GM12878 (cell line): Measurements from ENCODE around the gene RBMS1. TPM values are rescaled to one million over a fixed set of nuclear protein-coding genes. Genes with fewer than 3 reads are reported as not detected.

ENCODE experiments used
- CBX3 ChIP-seq: fragments of 200-600 bp; sonication (generic); IDR thresholded peaks from 2 replicates; pipeline ENCODE4 v1.6.1; 2016; ENCODE audit warnings: low read depth, borderline replicate concordance
- CHD2 ChIP-seq: IDR thresholded peaks from 2 replicates; pipeline ENCODE4 v1.6.1; 2011; ENCODE audit warnings: low read depth, low read length, improper control_type of control experiment, borderline replicate concordance
- E2F4 ChIP-seq: IDR thresholded peaks from 2 replicates; pipeline ENCODE4 v1.6.1; 2012; ENCODE audit warnings: low read depth, low read length, improper control_type of control experiment
- GATAD2B ChIP-seq: fragments of 450-650 bp; conservative IDR thresholded peaks from 2 replicates; pipeline ENCODE4 v1.6.1; 2017; ENCODE audit warnings: low read depth, mild to moderate bottlenecking, moderate library complexity
- MAX ChIP-seq: IDR thresholded peaks from 2 replicates; pipeline ENCODE4 v1.6.1; 2012; ENCODE audit warnings: low read depth, low read length, improper control_type of control experiment
- NRF1 ChIP-seq: conservative IDR thresholded peaks from 2 replicates; pipeline ENCODE4 v1.6.1; 2011; ENCODE audit warnings: mild to moderate bottlenecking, low read depth, low read length, improper control_type of control experiment
- TCF12 ChIP-seq: IDR thresholded peaks from 2 replicates; pipeline ENCODE4 v1.6.1; 2011; ENCODE audit warnings: low read depth, mild to moderate bottlenecking, low read length
- TCF3 ChIP-seq: IDR thresholded peaks from 2 replicates; pipeline ENCODE4 v1.6.1; 2012; ENCODE audit warnings: low read depth, mild to moderate bottlenecking, low read length, borderline replicate concordance; ENCODE audit not compliant: insufficient read depth
- ZNF592 ChIP-seq: fragments of 450-650 bp; IDR thresholded peaks from 2 replicates; pipeline ENCODE4 v1.6.1; 2017; ENCODE audit warnings: mild to moderate bottlenecking, moderate library complexity
- polyA plus RNA-seq, 11 experiments: library from polyadenylated mRNA; depleted of rRNA in 4 of 11; unstranded in 6 of 11; stranded (reverse) in 5 of 11; fragments of >200 nt; fragmentation: Nextera tagmentation in 4 of 11; fragmentation: Illumina TruSeq in 1 of 11; extraction: Ambion mirVana in 4 of 11; extraction: Trizol in 1 of 11; gene quantifications; 1 replicate in 1 of 11; 2 replicates in 10 of 11; pipeline versions ENCODE4 v1.2.1 to v1.2.3, GENCODE V29; 2011 to 2016; ENCODE audit warnings: inconsistent platforms in 2 of 11, missing spikeins in 2 of 11, low read depth in 1 of 11
- total RNA-seq, 4 experiments: library from RNA; depleted of rRNA in 3 of 4; stranded (reverse); fragments of >200 nt in 3 of 4; fragmentation: Illumina TruSeq in 1 of 4; extraction: Trizol in 1 of 4; gene quantifications; 2 replicates each; pipeline versions ENCODE4 v1.2.1 to v1.2.3, GENCODE V29; 2013 to 2021

The RBMS1 gene
- total and polyA plus RNA-seq, 10 of the 15 experiments (the other 5 are each of a cell fraction or from before 2014, with no cell fraction given): 0.04 to 0.31 (median 0.17) TPM; not detected in 1

GRCh38 chr2:160238392-160238791, 255.2 kb downstream of the RBMS1 start (continued):
- TF ChIP-seq ZNF592 (no peak), TCF3 (no peak), E2F4 (no peak), CBX3 (no peak), CHD2 (no peak), NRF1 (no peak), TCF12 (no peak), MAX (no peak), GATAD2B (no peak)
- TF ChIP-seq, all 136 proteins: peak for 0
